Measurements from ENCODE around the gene CCDC88B.
"Not testable (repeated sequence)": the region's sequence is repeated elsewhere in the genome, so short reads cannot be mapped to it uniquely, and the experiment has no call there.

The CCDC88B gene

GRCh38 chr11:64321026-64321425, 19.0 kb upstream of the CCDC88B start:
- DNase-seq (ENCODE audit: low read depth in 2 of 2): no peak

DNA sequence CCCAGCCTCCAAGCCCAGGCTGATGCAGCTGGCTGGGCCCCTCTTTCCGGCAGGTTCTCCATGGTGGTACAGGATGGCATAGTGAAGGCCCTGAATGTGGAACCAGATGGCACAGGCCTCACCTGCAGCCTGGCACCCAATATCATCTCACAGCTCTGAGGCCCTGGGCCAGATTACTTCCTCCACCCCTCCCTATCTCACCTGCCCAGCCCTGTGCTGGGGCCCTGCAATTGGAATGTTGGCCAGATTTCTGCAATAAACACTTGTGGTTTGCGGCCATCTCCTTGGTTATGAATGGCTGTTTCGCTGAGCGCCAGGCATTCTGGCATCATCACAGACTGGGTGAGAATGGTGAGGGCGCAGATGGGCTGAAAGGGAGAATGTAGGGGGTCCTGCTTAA, 18.5 kb upstream of the CCDC88B start:
- no peak for DNase-seq (ENCODE audit: low read depth in 2 of 2)

GRCh38 chr11:64322925-64323260, 17.1 kb upstream of the CCDC88B start:
- DNase-seq (ENCODE audit: low read depth in 2 of 2): no peak

GRCh38 chr11:64323373-64323772, 16.6 kb upstream of the CCDC88B start:
- DNase-seq (ENCODE audit: low read depth in 2 of 2): no peak

- not testable (repeated sequence) for DNase-seq (ENCODE audit: low read depth in 2 of 2)
These were observed 16.0 kb upstream of the CCDC88B start for GRCh38 chr11:64323984-64324383.

DNA sequence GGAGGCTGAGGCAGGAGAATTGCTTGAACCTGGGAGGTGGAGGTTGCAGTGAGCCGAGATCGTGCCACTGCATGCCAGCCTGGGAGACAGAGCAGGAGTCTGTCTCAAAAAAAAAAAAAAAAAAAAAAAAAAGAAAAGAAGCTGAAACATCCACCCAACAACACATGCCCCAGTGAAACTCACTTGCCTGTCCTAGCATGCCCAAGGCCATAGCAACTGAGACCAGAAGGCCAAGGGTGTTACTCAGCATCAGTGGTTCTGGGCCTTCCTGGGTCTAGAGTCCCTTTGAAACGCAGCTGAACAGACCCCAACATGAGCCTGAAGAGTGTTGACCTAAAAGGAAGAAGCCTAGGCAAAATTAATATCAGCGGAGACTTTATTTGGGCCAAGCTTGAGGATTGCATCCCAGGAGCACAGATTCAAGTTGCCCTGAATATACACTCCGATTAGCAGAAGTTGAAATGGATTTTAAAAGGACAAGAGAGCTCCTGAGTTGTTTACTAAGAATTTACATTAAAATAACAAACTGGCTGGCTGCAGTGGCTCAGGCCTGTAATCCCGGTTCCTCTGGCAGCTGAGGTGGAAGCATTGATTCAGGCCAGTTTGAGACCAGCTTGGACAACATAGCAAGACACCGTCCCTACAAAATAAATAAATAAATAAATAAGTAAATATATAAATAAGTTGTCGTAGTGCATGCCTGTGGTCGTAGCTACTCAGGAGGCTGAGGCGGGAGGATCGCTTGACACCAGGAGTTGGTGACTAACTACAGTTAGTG, 15.1 kb upstream of the CCDC88B start:
- DNase-seq (ENCODE audit: low read depth in 2 of 2): no peak

GRCh38 chr11:64327375-64327774, 12.6 kb upstream of the CCDC88B start:
- DNase-seq (ENCODE audit: low read depth in 2 of 2): no peak

GRCh38 chr11:64327993-64328392, 12.0 kb upstream of the CCDC88B start:
- no peak for DNase-seq (ENCODE audit: low read depth in 2 of 2)

GRCh38 chr11:64330888-64331287, 9.1 kb upstream of the CCDC88B start:
- DNase-seq (ENCODE audit: low read depth in 2 of 2): no peak

GRCh38 chr11:64331569-64332371, 8.2 kb upstream of the CCDC88B start:
- DNase-seq (ENCODE audit: low read depth in 2 of 2): peak; percentile 44 to 69

DNA sequence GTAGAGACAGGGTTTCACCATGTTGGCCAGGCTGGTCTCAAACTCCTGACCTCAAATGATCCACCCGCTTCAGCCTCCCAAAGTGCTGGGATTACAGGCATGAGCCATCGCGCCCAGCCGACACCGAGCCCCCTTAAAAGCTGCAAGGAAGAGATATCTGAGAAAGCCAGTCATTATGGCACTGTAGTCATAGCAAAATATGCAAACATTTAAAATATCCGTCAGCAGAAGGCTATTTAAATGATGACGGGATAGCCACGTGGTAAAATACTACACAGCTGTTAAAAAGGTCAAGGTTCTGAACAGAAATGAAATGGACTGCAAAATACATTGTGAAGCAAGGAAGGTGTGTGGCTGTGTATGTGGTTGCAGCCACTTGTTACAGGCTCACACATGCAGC, 6.4 kb upstream of the CCDC88B start:
- DNase-seq (ENCODE audit: low read depth in 2 of 2): no peak

DNA sequence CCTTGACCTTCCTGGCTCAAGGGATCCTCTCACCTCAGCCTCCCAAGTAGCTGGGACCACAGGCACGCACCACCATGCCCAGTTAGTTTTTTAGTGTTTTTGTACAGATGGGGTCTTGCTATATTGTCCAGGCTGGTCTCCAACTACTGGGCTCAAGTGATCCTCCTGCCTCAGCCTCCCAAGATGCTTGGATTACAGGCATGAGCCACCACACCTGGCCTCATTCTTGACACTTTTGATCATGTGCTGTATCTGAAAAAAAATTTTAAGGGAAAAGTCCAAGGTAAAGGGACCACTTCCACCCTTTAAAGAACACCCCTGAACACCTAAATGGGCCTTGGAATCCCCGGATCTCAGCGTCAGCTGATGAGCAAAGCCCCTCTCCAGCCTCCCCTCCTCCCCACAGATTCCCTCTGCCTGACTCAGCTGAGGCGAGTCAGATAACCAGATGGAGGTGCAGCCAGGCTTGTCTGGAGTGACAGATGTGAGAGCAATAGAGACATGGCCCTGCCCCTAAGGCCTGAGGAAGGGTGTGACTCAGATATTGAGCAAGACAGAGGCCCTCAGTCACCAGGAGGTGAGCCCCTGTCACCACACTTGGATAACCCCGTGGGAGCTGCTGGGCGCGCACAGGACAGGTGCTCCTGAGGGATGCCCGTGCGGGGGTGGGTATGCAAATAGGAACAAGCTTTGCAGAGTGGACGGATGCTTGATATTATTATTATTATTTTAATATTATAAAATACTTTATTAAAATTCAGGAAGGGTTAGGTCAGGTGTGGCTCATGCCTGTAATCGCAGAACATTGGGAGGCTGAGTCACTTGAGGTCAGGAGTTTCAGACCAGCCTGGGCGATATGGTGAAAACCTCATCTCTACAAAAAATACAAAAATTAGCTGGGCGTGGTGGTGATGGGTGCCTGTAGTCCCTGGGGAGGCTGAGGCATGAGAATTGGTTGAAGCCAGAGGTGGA, 5.0 kb upstream of the CCDC88B start:
- peak in 1 of 2 experiments; percentile 11 for DNase-seq (ENCODE audit: low read depth in 2 of 2)

- DNase-seq (ENCODE audit: low read depth in 2 of 2): no peak
These were observed 2.3 kb upstream of the CCDC88B start for GRCh38 chr11:64337538-64338249.

- no peak for DNase-seq (ENCODE audit: low read depth in 2 of 2)
These were observed 1.3 kb upstream of the CCDC88B start for GRCh38 chr11:64338716-64339115.

DNA sequence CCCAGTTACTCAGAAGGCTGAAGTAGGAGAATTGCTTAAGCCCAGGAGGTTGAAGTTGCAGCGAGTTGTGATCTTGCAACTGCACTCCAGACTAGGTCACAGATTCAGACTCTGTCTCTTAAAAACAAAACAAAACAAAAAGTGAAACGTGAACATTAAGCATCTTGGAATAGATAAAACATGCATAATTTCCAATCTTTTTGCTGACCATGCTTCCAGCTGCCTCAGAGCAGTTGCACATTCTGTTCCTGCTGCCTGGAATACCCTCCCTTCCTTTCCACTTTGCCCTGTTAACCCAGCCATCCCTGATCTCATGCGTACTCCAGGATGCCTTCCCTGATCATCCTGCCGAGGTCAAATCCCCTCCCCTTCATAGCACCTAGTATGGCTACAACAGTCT, 718 bp upstream of the CCDC88B start:
- no peak for DNase-seq (ENCODE audit: low read depth in 2 of 2)

DNA sequence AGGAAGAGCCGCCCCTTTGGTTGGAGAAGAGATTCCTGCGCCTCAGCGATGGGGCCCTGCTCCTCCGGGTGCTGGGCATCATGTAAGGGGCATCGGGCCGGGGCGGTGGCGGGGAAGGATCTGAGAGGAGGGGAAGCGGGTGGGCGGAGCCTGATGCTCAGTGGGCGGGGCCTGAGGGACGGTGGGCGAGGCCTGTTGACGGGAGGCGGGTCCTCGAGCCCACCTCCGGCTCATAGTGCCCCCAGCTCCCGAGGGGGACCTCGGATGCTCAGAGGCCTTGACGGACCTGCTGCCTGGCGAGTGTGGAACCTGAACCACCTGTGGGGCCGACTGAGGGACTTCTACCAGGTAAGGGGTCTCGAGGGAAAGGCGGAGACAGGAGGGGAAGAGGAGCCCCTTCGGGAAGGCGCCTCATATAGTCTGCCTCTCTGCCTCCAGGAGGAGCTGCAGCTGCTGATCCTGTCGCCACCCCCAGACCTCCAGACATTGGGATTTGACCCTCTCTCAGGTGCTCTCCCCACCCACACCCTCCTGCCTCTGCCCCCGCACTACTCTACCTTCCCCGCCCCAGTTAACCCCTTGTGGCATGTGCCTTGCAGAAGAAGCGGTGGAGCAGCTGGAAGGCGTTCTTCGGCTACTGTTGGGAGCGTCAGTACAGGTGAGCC, 799 bp downstream of the CCDC88B start:
- peak; percentile 56 to 82 for DNase-seq (ENCODE audit: low read depth in 2 of 2)

- no peak for DNase-seq (ENCODE audit: low read depth in 2 of 2)
These were observed 1.4 kb downstream of the CCDC88B start for GRCh38 chr11:64341429-64341828.

- DNase-seq (ENCODE audit: low read depth in 2 of 2): peak; percentile 81 to 91
These were observed 2.1 kb downstream of the CCDC88B start for GRCh38 chr11:64341851-64342791.

DNA sequence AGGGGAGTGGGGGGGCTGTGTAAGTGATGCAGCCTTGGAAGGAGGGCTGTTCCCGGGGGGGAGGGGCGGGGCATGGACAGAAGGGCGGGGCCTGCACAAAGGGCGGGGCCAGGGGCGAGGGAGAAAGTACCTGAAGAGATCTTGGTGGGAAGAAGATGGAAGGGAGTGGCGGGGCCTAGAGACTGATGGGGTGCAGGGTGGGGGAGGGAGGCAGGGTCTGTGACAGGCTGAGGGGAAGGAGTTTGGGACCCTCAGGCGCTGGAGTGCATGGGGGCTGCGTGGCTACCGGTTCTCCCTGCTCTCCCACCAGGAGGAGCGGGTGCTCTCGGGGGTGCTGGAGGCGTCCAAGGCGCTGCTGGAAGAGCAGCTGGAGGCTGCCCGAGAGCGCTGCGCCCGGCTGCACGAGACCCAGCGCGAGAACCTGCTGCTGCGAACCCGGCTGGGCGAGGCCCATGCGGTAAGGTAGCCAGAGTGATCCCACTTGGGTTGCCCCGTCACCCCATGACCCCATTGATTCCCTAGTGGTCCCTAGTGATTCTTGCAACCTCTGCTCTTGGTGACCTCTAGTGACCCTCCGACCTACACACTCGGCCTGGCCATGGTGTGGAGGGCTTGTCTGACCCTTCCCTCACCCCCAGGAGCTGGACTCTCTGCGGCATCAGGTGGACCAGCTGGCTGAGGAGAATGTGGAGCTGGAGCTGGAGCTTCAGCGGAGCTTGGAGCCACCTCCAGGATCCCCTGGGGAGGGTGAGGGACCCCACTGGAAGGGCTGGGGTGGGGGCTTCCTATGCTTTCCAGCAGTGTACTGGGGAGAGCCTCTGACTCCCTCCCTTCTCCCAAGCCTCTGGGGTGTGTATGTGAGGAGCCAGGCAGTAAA, 3.1 kb downstream of the CCDC88B start:
- no peak for DNase-seq (ENCODE audit: low read depth in 2 of 2)

All from stimulated activated CD4-positive, alpha-beta T cell treated with anti-CD3 and anti-CD28 coated beads, Interleukin-12 subunit alpha, Interleukin-12 subunit beta, amount 100 ng/mL, for 24 hours (primary cell).